Uterus (tissue), 2 donors: Measurements from ENCODE around the gene EHF.

ENCODE experiments used
- POLR2A ChIP-seq, 2 donors: fragments of 450-650 bp; IDR thresholded peaks; one replicate each; pipeline ENCODE4 v1.6.1; 2016; ENCODE audit warnings: antibody characterized with exemption in 2 of 2, mild to moderate bottlenecking in 1 of 2, moderate library complexity in 1 of 2
- TF ChIP-seq, protein P1 (sequence below), 4 experiments: fragments of 200-600 bp in 2 of 4; fragments of 450-650 bp in 2 of 4; sonication (generic) in 2 of 4; IDR thresholded peaks; one replicate each; pipeline ENCODE4 v1.5.1; 2016 to 2019; ENCODE audit warnings: antibody characterized with exemption in 4 of 4, mild to moderate bottlenecking in 2 of 4, moderate library complexity in 1 of 4

DNA sequence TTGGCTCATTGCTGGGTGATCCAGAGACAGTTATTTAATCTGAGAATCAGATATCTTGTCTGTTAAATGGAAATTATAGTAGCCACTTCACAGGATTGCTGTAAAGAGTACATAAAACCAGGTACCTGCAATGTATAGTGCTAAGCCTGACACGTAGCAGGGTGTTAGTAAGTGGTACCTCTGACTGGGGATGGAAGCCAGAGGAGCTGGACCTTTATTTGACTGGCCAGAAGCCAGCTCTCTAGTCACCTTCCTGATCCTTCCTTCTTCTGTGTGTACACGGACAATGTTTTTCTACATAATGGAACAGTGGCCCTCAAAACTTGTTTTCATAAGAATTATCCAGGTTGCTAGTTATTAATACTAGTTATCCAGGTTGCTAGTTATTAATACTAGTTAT, 25.5 kb upstream of the EHF start:
- TF ChIP-seq POLR2A (IDR thresholded peaks at IDR 0.05) = no peak
- TF ChIP-seq, protein P1, sequence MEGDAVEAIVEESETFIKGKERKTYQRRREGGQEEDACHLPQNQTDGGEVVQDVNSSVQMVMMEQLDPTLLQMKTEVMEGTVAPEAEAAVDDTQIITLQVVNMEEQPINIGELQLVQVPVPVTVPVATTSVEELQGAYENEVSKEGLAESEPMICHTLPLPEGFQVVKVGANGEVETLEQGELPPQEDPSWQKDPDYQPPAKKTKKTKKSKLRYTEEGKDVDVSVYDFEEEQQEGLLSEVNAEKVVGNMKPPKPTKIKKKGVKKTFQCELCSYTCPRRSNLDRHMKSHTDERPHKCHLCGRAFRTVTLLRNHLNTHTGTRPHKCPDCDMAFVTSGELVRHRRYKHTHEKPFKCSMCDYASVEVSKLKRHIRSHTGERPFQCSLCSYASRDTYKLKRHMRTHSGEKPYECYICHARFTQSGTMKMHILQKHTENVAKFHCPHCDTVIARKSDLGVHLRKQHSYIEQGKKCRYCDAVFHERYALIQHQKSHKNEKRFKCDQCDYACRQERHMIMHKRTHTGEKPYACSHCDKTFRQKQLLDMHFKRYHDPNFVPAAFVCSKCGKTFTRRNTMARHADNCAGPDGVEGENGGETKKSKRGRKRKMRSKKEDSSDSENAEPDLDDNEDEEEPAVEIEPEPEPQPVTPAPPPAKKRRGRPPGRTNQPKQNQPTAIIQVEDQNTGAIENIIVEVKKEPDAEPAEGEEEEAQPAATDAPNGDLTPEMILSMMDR (IDR thresholded peaks at IDR 0.05) = no peak
